ENCODE results near the gene TMSB10.
"Not testable (repeated sequence)": the region's sequence is repeated elsewhere in the genome, so short reads cannot be mapped to it uniquely, and the experiment has no call there.

Gene TMSB10

GRCh38 chr2:84914334-84914733 lies 8.9 kb downstream of the TMSB10 start:
- Histone ChIP-seq H3K9ac (ENCODE audit: low read length) (no peak overlapping the region), H3K4me2 (ENCODE audit: low read length) (no peak overlapping the region), H3K9me2 (ENCODE audit: low read depth, low read length) (no peaks in the 10 kb centered on the region), H3F3A (ENCODE audit: insufficient read depth, low read length) (no peaks in the 10 kb centered on the region), H2AFZ (ENCODE audit: low read length) (no peak overlapping the region), H3K4me1 (ENCODE audit: insufficient read depth, low read length, severe bottlenecking) (peaks cover 3% of the 10 kb centered on the region), H3K27ac (ENCODE audit: low read depth, low read length, poor library complexity, severe bottlenecking) (no peak overlapping the region), H4K20me1 (ENCODE audit: insufficient read depth, low read length) (no peaks in the 10 kb centered on the region), H3K9me3 (ENCODE audit: low read length) (no peaks in the 10 kb centered on the region), H3K79me2 (ENCODE audit: insufficient read depth, low read length) (no peaks in the 10 kb centered on the region), H3K27me3 (ENCODE audit: insufficient read depth, low read length) (no peaks in the 10 kb centered on the region), H3K4me3 (ENCODE audit: low read depth, low read length, poor library complexity, severe bottlenecking) (no peak overlapping the region), H3K36me3 (ENCODE audit: insufficient read depth, low read length) (no peaks in the 10 kb centered on the region)
- no peak for TF ChIP-seq CTCF (IDR thresholded peaks at IDR 0.05; ENCODE audit: low read length)
- TF ChIP-seq EZH2 (IDR thresholded peaks at IDR 0.05; ENCODE audit: borderline replicate concordance, low read length) = no peak

GRCh38 chr2:84915675-84916074 lies 10.2 kb downstream of the TMSB10 start:
- not testable (repeated sequence) for H3K4me3 ChIP-seq (ENCODE audit: low read depth, low read length, poor library complexity, severe bottlenecking); H3K9me2 ChIP-seq (ENCODE audit: low read depth, low read length); H3F3A ChIP-seq (ENCODE audit: insufficient read depth, low read length); H3K36me3 ChIP-seq (ENCODE audit: insufficient read depth, low read length); H3K79me2 ChIP-seq (ENCODE audit: insufficient read depth, low read length); H3K9me3 ChIP-seq (ENCODE audit: low read length); H3K4me2 ChIP-seq (ENCODE audit: low read length); H3K27ac ChIP-seq (ENCODE audit: low read depth, low read length, poor library complexity, severe bottlenecking); H3K9ac ChIP-seq (ENCODE audit: low read length); H3K27me3 ChIP-seq (ENCODE audit: insufficient read depth, low read length); H4K20me1 ChIP-seq (ENCODE audit: insufficient read depth, low read length); H2AFZ ChIP-seq (ENCODE audit: low read length)
- H3K4me1 ChIP-seq (ENCODE audit: insufficient read depth, low read length, severe bottlenecking) = peaks cover 15% of the 10 kb centered on the region

GRCh38 chr2:84917821-84918220 lies 12.4 kb downstream of the TMSB10 start:
- not testable (repeated sequence) for H3K4me2 ChIP-seq (ENCODE audit: low read length); H3K36me3 ChIP-seq (ENCODE audit: insufficient read depth, low read length); H3K27me3 ChIP-seq (ENCODE audit: insufficient read depth, low read length); H4K20me1 ChIP-seq (ENCODE audit: insufficient read depth, low read length); H2AFZ ChIP-seq (ENCODE audit: low read length); H3K9me2 ChIP-seq (ENCODE audit: low read depth, low read length); H3K79me2 ChIP-seq (ENCODE audit: insufficient read depth, low read length); H3F3A ChIP-seq (ENCODE audit: insufficient read depth, low read length); H3K4me3 ChIP-seq (ENCODE audit: low read depth, low read length, poor library complexity, severe bottlenecking); H3K9ac ChIP-seq (ENCODE audit: low read length); H3K9me3 ChIP-seq (ENCODE audit: low read length); H3K27ac ChIP-seq (ENCODE audit: low read depth, low read length, poor library complexity, severe bottlenecking)
- H3K4me1 ChIP-seq (ENCODE audit: insufficient read depth, low read length, severe bottlenecking) = peaks cover 15% of the 10 kb centered on the region

DNA sequence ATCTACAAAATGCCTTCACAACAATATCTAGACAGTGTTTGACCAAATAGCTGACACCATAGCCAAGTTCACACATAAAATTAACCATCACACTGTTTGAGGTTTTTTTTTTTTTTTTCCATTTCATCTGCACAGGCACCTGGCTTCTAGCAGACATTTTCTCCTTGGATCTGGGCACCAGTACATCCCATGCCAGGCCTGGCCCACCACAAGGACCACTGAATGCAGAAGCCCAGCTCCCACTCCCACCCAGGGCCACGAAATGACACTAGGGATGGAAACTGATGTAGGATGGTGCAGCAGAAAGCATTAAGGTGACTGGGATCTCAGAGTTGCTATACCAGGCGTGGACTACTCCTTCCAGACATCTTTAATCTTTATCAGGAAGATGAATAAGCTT lies 13.0 kb downstream of the TMSB10 start:
- no peaks in the 10 kb centered on the region for H4K20me1 ChIP-seq (ENCODE audit: insufficient read depth, low read length)
- TF ChIP-seq CTCF (IDR thresholded peaks at IDR 0.05; ENCODE audit: low read length) = no peak
- no peak for TF ChIP-seq EZH2 (IDR thresholded peaks at IDR 0.05; ENCODE audit: borderline replicate concordance, low read length)
- no peak overlapping the region for H3K9ac ChIP-seq (ENCODE audit: low read length)
- H3K27ac ChIP-seq (ENCODE audit: low read depth, low read length, poor library complexity, severe bottlenecking) = no peak overlapping the region
- no peaks in the 10 kb centered on the region for H3K27me3 ChIP-seq (ENCODE audit: insufficient read depth, low read length)
- no peaks in the 10 kb centered on the region for H3F3A ChIP-seq (ENCODE audit: insufficient read depth, low read length)
- no peak overlapping the region for H3K4me3 ChIP-seq (ENCODE audit: low read depth, low read length, poor library complexity, severe bottlenecking)
- no peaks in the 10 kb centered on the region for H3K9me3 ChIP-seq (ENCODE audit: low read length)
- no peak overlapping the region for H2AFZ ChIP-seq (ENCODE audit: low read length)
- no peaks in the 10 kb centered on the region for H3K36me3 ChIP-seq (ENCODE audit: insufficient read depth, low read length)
- no peaks in the 10 kb centered on the region for H3K9me2 ChIP-seq (ENCODE audit: low read depth, low read length)
- no peak overlapping the region for H3K4me2 ChIP-seq (ENCODE audit: low read length)
- no peaks in the 10 kb centered on the region for H3K79me2 ChIP-seq (ENCODE audit: insufficient read depth, low read length)
- peaks cover 15% of the 10 kb centered on the region for H3K4me1 ChIP-seq (ENCODE audit: insufficient read depth, low read length, severe bottlenecking)
